Measurements from ENCODE around the gene CAV1.

Gene CAV1

DNA sequence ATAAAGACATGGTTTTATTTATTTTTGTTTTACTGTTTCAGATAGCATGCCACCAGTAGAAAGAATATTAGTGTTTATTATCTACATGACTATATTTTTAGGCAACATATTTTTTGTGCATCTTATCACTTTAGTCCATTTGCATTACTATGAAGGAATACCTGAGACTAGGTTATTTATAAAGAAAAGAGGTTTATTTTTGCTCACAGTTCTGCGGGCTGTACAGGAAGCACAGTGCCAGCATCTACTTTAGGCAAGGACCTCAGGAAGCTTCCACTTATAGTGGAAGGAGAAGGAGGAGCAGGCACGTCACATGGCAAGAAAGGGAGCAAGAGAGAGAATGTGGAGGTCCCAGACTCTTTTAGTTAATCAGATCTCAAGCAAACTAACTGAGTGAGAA is 19.6 kb upstream of the CAV1 start:
- no peak for DNase-seq

- no peak for DNase-seq
These were observed 19.0 kb upstream of the CAV1 start for GRCh38 chr7:116505823-116506222.

DNA sequence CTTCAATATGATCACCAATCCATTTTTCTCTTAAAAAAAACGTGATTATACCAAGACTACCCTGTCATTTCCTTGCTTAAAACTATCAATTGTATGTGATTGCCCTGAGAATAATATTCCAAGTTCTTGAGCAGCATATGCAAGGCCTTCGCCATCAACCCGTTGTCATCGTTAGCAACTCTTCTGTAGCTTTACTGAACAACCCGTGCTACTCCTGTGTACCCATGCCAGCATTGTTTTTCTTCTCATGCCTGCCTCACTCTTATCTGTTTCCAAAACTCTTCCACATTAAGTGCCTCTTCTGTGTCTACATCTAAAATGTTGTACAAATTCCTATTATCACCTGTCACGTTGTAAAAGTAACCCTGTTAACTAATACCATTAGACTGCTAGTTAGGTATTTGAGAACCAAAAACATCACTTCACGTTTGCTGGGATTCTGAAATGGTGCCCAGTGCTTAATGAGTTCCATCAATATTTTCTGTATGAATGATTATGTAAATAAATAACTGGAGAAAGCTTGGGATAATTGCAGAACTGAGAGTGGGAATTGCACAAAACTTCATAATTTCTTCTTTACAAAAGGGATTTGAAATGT is 14.8 kb upstream of the CAV1 start:
- DNase-seq = no peak

- no peak for DNase-seq
These were observed 14.0 kb upstream of the CAV1 start for GRCh38 chr7:116510795-116511194.

DNA sequence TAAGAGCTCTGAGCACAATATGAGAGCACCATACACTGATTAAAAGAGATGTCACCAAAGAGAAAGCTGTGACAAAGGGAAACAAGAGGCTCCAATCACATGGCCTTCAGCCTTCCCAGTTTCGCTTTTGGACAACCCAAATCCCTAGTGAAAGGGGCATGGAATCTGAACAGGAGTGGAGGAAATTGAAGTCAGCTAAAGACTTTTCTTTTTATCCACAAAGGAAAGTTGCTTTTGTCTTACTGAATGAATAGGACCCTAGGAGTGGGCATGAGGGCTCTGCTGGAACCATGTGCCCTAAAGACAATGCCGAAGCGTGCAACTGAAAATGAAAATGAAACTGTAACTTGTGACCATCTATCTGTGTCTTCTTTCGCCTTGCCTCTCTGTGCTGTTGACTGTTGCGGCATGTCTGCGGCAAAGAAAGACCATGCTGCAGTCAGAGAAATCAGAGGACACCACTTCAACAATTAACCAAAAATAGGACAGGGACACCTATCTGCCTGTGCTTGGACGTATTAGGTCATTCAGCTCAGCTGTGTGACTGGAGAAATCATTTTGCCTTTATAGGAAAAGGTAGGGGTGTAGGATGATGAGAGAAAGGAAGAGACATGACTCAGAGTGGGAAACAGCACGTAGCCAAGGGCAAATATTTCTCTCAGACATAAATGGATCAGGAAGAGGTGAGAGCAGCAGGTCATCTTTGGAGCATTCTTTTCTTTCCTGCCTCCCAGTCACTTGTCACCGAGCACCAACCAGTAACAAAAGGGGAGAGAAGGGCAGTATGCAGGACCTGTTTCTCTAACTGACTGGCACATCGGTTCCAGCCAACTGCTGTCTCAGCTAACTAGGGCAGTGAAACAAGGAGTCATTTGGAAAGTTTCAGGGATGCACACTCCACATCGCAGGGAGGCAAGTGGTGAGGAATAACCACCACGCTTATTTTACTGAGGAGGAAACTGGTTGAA is 13.0 kb upstream of the CAV1 start:
- DNase-seq = no peak

GRCh38 chr7:116512520-116513188 is 12.2 kb upstream of the CAV1 start:
- no peak for DNase-seq

DNA sequence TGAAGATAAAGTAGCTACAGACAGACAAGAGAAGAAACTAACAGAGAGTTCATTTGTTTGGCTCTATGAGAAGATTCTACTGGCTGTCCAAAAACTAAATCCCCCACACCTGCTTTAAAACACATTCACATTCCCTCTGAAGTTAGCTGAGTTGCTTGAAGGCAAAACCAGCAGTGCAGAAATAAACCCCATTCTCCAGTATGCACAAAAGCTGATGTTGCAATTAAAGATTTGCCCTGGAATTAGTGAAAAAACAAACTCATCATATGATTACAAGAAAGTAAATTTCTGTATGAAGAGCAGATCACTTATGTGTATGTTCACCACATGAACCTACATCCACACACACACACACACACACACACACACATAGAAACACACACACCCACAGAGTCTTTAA is 9.3 kb upstream of the CAV1 start:
- no peak for DNase-seq

DNA sequence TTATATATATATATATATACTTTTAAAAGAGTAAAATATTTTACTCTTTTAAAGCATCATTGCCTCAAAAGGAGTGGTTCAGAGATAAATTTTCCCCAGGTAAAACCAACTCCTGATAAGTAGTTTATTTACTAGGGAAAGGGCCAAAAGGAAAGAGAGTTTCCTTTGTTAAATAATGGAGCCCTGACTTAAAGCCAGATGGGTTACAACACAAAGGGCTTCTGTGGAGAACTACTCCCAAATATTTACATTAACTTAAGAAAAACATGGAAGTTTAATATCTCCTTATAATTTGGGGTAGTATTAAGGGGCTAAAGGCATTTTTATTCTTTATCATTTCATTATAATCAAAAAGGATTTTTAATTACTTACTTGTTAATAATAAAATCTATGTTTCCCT is 8.5 kb upstream of the CAV1 start:
- no peak for DNase-seq

DNA sequence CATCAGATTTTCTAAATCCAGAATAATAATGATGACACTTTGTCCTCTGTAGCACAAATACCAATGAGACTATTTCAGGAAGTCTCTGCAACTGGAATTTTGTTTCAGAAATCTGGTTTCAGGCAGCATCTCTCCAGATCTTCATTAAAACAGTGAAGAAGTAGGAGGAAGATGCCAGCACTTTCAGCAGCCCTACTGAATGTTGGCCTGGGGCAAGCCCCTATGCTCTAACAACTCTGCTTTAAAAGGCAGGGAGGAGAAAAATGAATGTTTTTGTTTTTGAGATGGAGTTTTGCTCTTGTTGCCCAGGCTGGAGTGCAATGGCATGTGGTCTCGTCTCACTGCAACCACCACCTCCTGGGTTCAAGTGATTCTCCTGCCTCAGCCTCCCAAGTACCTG is 7.2 kb upstream of the CAV1 start:
- no peak for DNase-seq

- DNase-seq = no peak
These were observed 5.9 kb upstream of the CAV1 start for GRCh38 chr7:116518961-116519360.

DNA sequence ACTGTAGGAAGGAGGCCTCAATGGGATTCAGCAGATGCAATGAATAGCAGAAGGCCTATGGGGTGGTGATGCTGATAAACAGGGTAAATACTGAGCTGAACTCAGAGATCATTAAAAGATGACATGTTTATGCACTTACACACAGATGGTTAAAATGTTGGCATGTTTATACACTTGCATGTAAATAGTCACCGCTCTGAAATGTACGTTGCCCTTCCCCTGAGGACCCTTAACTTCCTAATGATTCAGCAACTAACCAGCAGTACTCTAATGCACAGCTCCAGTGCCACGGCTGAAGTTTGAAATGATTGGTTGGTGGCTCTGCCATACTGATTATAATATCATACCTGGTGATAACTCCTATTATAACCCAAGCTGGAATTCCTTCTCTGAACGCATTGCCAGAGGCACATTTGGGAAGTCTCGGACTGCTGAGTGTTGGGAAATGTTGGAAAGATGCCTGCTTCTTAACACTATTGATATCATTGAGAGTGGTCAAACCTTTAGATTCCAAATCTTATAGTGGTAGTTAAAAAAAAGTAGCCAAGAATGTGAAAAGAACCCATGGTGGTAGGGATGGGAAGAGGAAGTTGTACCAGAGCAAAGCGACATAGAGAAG is 3.7 kb upstream of the CAV1 start:
- DNase-seq = no peak

GRCh38 chr7:116522247-116522646 is 2.6 kb upstream of the CAV1 start:
- no peak for DNase-seq

- no peak for DNase-seq
These were observed 621 bp upstream of the CAV1 start for GRCh38 chr7:116524221-116524608.

- no peak for DNase-seq
These were observed 569 bp downstream of the CAV1 start for GRCh38 chr7:116525298-116525912.

GRCh38 chr7:116525913-116526861 is 1.4 kb downstream of the CAV1 start:
- peak; percentile 58 for DNase-seq

DNA sequence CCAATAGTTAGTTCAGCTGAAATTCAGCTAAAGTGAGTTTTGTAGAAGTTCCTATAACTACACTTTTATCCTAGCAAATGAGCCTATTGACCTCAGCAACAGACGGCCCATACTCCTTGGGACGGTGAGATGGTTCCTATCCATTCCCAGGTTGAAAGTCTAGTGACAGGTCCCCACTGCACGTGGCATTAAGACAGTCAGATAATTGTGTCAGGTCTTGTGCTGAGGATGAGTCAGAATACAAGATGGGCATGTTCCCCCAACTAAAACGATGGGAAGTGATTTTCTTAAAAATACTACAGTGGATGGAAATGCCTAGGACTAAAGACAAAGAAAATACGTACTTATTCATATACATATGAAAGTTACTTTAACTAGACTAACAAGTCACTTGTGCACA is 2.1 kb downstream of the CAV1 start:
- DNase-seq = no peak

DNA sequence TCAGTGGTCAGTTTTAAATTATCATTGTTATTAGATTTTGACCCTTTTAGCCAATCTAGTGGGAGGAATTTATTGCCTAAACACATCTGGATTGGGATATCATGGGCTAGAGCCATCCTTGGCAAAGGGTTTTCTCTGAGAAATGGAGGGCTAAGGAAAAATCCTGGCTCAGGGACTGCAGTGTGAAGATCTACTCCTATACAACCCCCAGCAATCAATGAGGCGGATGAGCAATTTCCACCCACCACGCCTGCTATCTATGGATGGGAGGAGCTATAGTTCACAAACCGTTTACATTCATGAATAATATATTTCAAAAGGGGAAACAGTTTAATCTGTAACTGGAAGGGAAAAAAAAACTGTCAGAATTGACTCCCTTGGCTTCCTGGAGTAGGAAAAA is 2.7 kb downstream of the CAV1 start:
- DNase-seq = no peak

DNA sequence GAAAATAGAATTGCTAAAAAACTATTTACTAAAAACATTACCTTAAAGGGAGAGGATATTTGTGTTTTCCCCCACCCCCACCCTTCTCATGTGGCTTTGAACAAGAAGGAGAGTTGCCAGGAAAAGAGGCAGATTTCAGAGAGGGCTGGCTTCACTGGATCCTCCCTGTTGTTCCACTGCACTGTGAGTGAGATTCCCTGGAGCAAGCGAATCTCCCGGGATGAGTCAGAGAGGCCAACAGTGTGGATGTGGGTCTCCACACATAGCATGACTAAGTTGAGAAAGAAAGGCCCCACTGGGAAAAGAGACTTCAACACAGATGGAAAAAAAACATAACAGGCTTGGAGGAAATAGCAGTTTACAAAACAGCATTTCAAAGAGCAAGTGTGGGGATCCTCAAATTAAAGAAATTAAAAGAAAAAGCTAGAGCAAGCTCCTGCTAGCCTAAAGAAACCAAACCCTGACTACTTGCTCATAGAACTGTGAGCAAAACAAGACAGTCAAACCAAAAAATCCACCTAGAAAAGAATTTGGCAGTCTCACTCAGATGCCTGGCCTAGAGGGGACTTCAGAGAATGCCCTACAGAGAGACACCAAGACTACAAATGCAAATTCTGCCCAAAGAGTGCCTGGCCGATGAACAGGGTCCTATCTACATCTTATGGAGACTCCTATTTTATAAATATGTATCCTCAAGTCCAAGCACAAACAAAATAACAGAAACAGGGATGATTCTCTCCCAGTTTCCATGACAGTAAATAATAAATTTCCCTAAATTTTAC is 3.4 kb downstream of the CAV1 start:
- peak; percentile 57 for DNase-seq

GRCh38 chr7:116529250-116529649 is 4.4 kb downstream of the CAV1 start:
- DNase-seq = no peak

GRCh38 chr7:116530107-116530820 is 5.4 kb downstream of the CAV1 start:
- DNase-seq = no peak

All from GOT3 (cell line).